Common myeloid progenitor, CD34-positive (primary cell): Measurements from ENCODE around the gene SLC9A8.

Experiments used
- CTCF ChIA-PET: fragments of 350-600 bp; sonication (Branson Sonifier 250); formaldehyde crosslinking; loops from one replicate; lab custom pipeline; 2021; ENCODE audit warnings: antibody characterized with exemption; lab: Charles Lee
- POLR2A ChIA-PET: fragments of 350-600 bp; sonication (Branson Sonifier 250); formaldehyde crosslinking; loops from one replicate; lab custom pipeline; 2021; ENCODE audit warnings: antibody characterized with exemption; lab: Charles Lee
- DNase-seq, 3 donors: peaks; one replicate each; pipeline versions ENCODE4 v3.0.0 to v3.0.0-alpha.2; 2013
- H3K27ac ChIP-seq, 2 experiments: 1 replicate in 1 of 2; 2 replicates in 1 of 2; pipeline ENCODE4 v1.7.0; 2013; ENCODE audit warnings: inconsistent platforms in 2 of 2, low read length in 2 of 2, mild to moderate bottlenecking in 2 of 2, low read depth in 1 of 2, moderate library complexity in 1 of 2; ENCODE audit not compliant: severe bottlenecking in 2 of 2, insufficient read depth in 1 of 2, poor library complexity in 1 of 2
- H3K27me3 ChIP-seq, 5 experiments: replicated peaks in 2 of 5; 1 replicate in 3 of 5; 2 replicates in 2 of 5; pipeline versions ENCODE4 v1.6.1 to v1.7.0; 2013; ENCODE audit warnings: low read length in 4 of 5, mild to moderate bottlenecking in 2 of 5, moderate library complexity in 2 of 5, inconsistent platforms in 1 of 5; ENCODE audit not compliant: insufficient read depth in 5 of 5, control insufficient read depth in 4 of 5
- H3K36me3 ChIP-seq, 4 experiments: 1 replicate in 2 of 4; 2 replicates in 2 of 4; pipeline versions ENCODE4 v1.6.1 to v1.7.0; 2013; ENCODE audit warnings: low read length in 3 of 4, control low read depth in 1 of 4, mild to moderate bottlenecking in 1 of 4; ENCODE audit not compliant: control insufficient read depth in 4 of 4, insufficient read depth in 4 of 4
- H3K4me1 ChIP-seq, 4 experiments: 1 replicate in 3 of 4; 2 replicates in 1 of 4; pipeline versions ENCODE4 v1.6.1 to v1.7.1; 2013; ENCODE audit warnings: low read length in 3 of 4, mild to moderate bottlenecking in 3 of 4, control low read depth in 1 of 4, inconsistent platforms in 1 of 4, moderate library complexity in 1 of 4; ENCODE audit not compliant: control insufficient read depth in 4 of 4, insufficient read depth in 4 of 4; ENCODE audit errors: control extremely low read depth in 1 of 4
- H3K4me3 ChIP-seq, 7 experiments: 1 replicate in 4 of 7; 2 replicates in 3 of 7; pipeline versions ENCODE4 v1.5.1 to v1.7.0; 2013; ENCODE audit warnings: mild to moderate bottlenecking in 7 of 7, low read length in 6 of 7, moderate library complexity in 6 of 7, inconsistent platforms in 2 of 7, low read depth in 2 of 7, control low read depth in 1 of 7; ENCODE audit not compliant: insufficient read depth in 4 of 7, control insufficient read depth in 1 of 7; ENCODE audit errors: extremely low read depth in 1 of 7
- H3K9me3 ChIP-seq, 5 experiments: 1 replicate in 4 of 5; 2 replicates in 1 of 5; pipeline versions ENCODE4 v1.6.1 to v1.7.1; 2013; ENCODE audit warnings: low read length in 4 of 5, mild to moderate bottlenecking in 2 of 5, inconsistent platforms in 1 of 5, low read depth in 1 of 5, moderate library complexity in 1 of 5; ENCODE audit not compliant: control insufficient read depth in 4 of 5, insufficient read depth in 2 of 5; ENCODE audit errors: control extremely low read depth in 1 of 5
- WGBS: methylation state at CpG from one replicate; pipeline ENCODE4 v1.1.5; 2013; ENCODE audit not compliant: insufficient coverage; 5-methylcytosine and 5-hydroxymethylcytosine counted together

Gene SLC9A8

GRCh38 chr20:49794336-49795134 is 18.1 kb upstream of the SLC9A8 start:
- POLR2A ChIA-PET: interaction anchor here (0.7 kb wide), 2 partner anchors 70 to 592 kb away, joined by 3 to 6 read pairs; no protein-coding TSS in a partner anchor
- 96% methylated on average over 7 of the region's 10 CpGs for WGBS
- peaks cover 0 to 28% (median 7%) of the 10 kb centered on the region in 4 experiments for H3K4me1 ChIP-seq

GRCh38 chr20:49795135-49795424 is 17.5 kb upstream of the SLC9A8 start:
- ChIA-PET CTCF (no interaction called here), POLR2A (interaction anchor here (0.7 kb wide), 1 partner anchor 70 kb away, joined by 6 read pairs; no protein-coding TSS in a partner anchor)
- 100% methylated on average over 1 of the region's 2 CpGs for WGBS
- Histone ChIP-seq H3K4me1 (peaks cover 0 to 22% (median 4%) of the 10 kb centered on the region in 4 experiments), H3K9me3 (no peaks in the 10 kb centered on the region), H3K27ac (no peak overlapping the region), H3K4me3 (no peak overlapping the region), H3K27me3 (peaks cover 0 to 2% (median 0%) of the 10 kb centered on the region in 5 experiments), H3K36me3 (no peaks in the 10 kb centered on the region)
- no peak for DNase-seq

More at GRCh38 chr20:49794336-49795134, 18.1 kb upstream of the SLC9A8 start:
- Histone ChIP-seq H3K4me3 (no peak overlapping the region), H3K27me3 (peaks cover 0 to 2% (median 0%) of the 10 kb centered on the region in 5 experiments), H3K27ac (no peak overlapping the region), H3K36me3 (no peaks in the 10 kb centered on the region), H3K9me3 (no peaks in the 10 kb centered on the region)
- DNase-seq: no peak
- CTCF ChIA-PET: interaction anchor here (0.6 to 1.4 kb wide), 2 partner anchors 8 to 51 kb away, joined by 3 to 4 read pairs; no protein-coding TSS in a partner anchor

GRCh38 chr20:49796600-49797343 is 15.9 kb upstream of the SLC9A8 start:
- ChIA-PET CTCF (no interaction called here), POLR2A (no interaction called here)
- no peak overlapping the region for H3K4me3 ChIP-seq
- H3K27me3 ChIP-seq: peaks cover 0 to 2% (median 0%) of the 10 kb centered on the region in 5 experiments
- H3K9me3 ChIP-seq: no peaks in the 10 kb centered on the region
- H3K4me1 ChIP-seq: peaks cover 2 to 22% (median 7%) of the 10 kb centered on the region in 4 experiments
- H3K27ac ChIP-seq: no peak overlapping the region
- no peaks in the 10 kb centered on the region for H3K36me3 ChIP-seq
- DNase-seq: no peak
- WGBS: 94% methylated on average over 8 of the region's 8 CpGs

- whole genome bisulfite sequencing: 96% methylated on average over 5 of the region's 6 CpGs
- DNase-seq: no peak
- Histone ChIP-seq H3K27me3 (peaks cover 0 to 2% (median 0%) of the 10 kb centered on the region in 5 experiments), H3K4me1 (peaks cover 2 to 19% (median 7%) of the 10 kb centered on the region in 4 experiments), H3K36me3 (no peaks in the 10 kb centered on the region), H3K4me3 (no peak overlapping the region), H3K27ac (no peak overlapping the region), H3K9me3 (no peaks in the 10 kb centered on the region)
- ChIA-PET CTCF (no interaction called here), POLR2A (no interaction called here)
Observed at GRCh38 chr20:49797344-49797615, 15.3 kb upstream of the SLC9A8 start.

GRCh38 chr20:49798718-49799117 is 13.9 kb upstream of the SLC9A8 start:
- Histone ChIP-seq H3K27ac (no peak overlapping the region), H3K4me3 (no peak overlapping the region), H3K27me3 (peaks cover 0 to 2% (median 0%) of the 10 kb centered on the region in 5 experiments), H3K36me3 (no peaks in the 10 kb centered on the region), H3K9me3 (no peaks in the 10 kb centered on the region), H3K4me1 (peaks cover 2 to 17% (median 7%) of the 10 kb centered on the region in 4 experiments)
- ChIA-PET CTCF (no interaction called here), POLR2A (interaction anchor here (0.7 kb wide), 1 partner anchor 122 kb away, joined by 6 read pairs; no protein-coding TSS in a partner anchor)
- DNase-seq: no peak
- WGBS: 82% methylated on average over 3 of the region's 4 CpGs

GRCh38 chr20:49799698-49800097 is 12.9 kb upstream of the SLC9A8 start:
- H3K4me1 ChIP-seq: peaks cover 2 to 7% (median 5%) of the 10 kb centered on the region in 4 experiments
- CTCF ChIA-PET: interaction anchor here (1.0 kb wide), 1 partner anchor 187 kb away, joined by 3 read pairs; no protein-coding TSS in a partner anchor
- DNase-seq: no peak
- H3K4me3 ChIP-seq: no peak overlapping the region
- peaks cover 0 to 2% (median 0%) of the 10 kb centered on the region in 5 experiments for H3K27me3 ChIP-seq
- POLR2A ChIA-PET: no interaction called here
- WGBS: 100% methylated on average over 2 of the region's 8 CpGs
- H3K27ac ChIP-seq: no peak overlapping the region
- no peaks in the 10 kb centered on the region for H3K9me3 ChIP-seq
- H3K36me3 ChIP-seq: no peaks in the 10 kb centered on the region

GRCh38 chr20:49803418-49803817 is 9.2 kb upstream of the SLC9A8 start:
- Histone ChIP-seq H3K9me3 (no peaks in the 10 kb centered on the region), H3K27ac (no peak overlapping the region), H3K36me3 (no peaks in the 10 kb centered on the region), H3K4me3 (no peak overlapping the region), H3K27me3 (peaks cover 0 to 2% (median 0%) of the 10 kb centered on the region in 5 experiments), H3K4me1 (peaks cover 2 to 6% (median 4%) of the 10 kb centered on the region in 4 experiments)
- ChIA-PET POLR2A (no interaction called here), CTCF (no interaction called here)
- no CpG with 5 or more reads among the region's 1 CpG for WGBS
- DNase-seq: no peak
